HEK293 (cell line): ENCODE measurements around the gene DENND11.

ENCODE experiments used
- CTCF ChIA-PET: fragments of 350-600 bp; formaldehyde crosslinking; extraction: SDS; loops from one replicate; lab custom pipeline; 2021; ENCODE audit warnings: antibody characterized with exemption; lab: Yijun Ruan, JAX
- POLR2A ChIA-PET: fragments of 300-600 bp; formaldehyde crosslinking; extraction: SDS; loops from one replicate; lab custom pipeline; 2020; ENCODE audit warnings: antibody characterized with exemption, inconsistent platforms; lab: Yijun Ruan, JAX
- H3K27ac ChIP-seq: fragments of 200-500 bp; sonication (Bioruptor generic); 2 replicates; pipeline ENCODE4 v1.5.1; 2014; ENCODE audit warnings: low read depth, low read length, control low read depth, inconsistent platforms; ENCODE audit errors: extremely low read depth
- H3K36me3 ChIP-seq, 2 experiments: fragments of 200-500 bp in 1 of 2; sonication (Bioruptor generic) in 1 of 2; 1 replicate in 1 of 2; 2 replicates in 1 of 2; pipeline ENCODE4 v1.5.1; 2014 to 2017; ENCODE audit warnings: inconsistent platforms in 2 of 2, low read length in 2 of 2; ENCODE audit not compliant: control insufficient read depth in 2 of 2, insufficient read depth in 1 of 2
- H3K4me1 ChIP-seq: fragments of 200-500 bp; sonication (Bioruptor generic); 2 replicates; pipeline ENCODE4 v1.5.1; 2014; ENCODE audit warnings: mild to moderate bottlenecking, low read length, inconsistent platforms; ENCODE audit not compliant: control insufficient read depth, insufficient read depth
- H3K4me3 ChIP-seq: 2 replicates; pipeline ENCODE4 v1.5.1; 2011; ENCODE audit warnings: low read depth, mild to moderate bottlenecking, control low read depth, low read length, moderate library complexity
- H3K9me3 ChIP-seq: fragments of 200-500 bp; sonication (Bioruptor generic); 2 replicates; pipeline ENCODE4 v1.5.1; 2014; ENCODE audit warnings: low read depth, low read length, inconsistent platforms; ENCODE audit not compliant: control insufficient read depth, insufficient read depth
- EGR2 ChIP-seq: fragments of 450-650 bp; formaldehyde crosslinking; IDR thresholded peaks from 2 replicates; pipeline ENCODE4 v1.5.1; 2016; ENCODE audit warnings: low read depth, missing biosample characterization, missing genetic modification characterization
- KLF1 ChIP-seq: fragments of 450-650 bp; formaldehyde crosslinking; IDR thresholded peaks from 2 replicates; pipeline ENCODE4 v1.5.1; 2016; ENCODE audit warnings: missing biosample characterization, missing genetic modification characterization
- MEIS1 ChIP-seq: sonication (generic); formaldehyde crosslinking; IDR thresholded peaks from 2 replicates; pipeline ENCODE4 v1.8.1; 2022; ENCODE audit warnings: missing genetic modification reagents, mild to moderate bottlenecking, borderline replicate concordance
- PBX3 ChIP-seq: sonication (generic); formaldehyde crosslinking; IDR thresholded peaks from 2 replicates; pipeline ENCODE4 v1.8.1; 2022; ENCODE audit warnings: mild to moderate bottlenecking, moderate library complexity, missing genetic modification reagents
- YY1 ChIP-seq: fragments of 450-650 bp; formaldehyde crosslinking; IDR thresholded peaks from 2 replicates; pipeline ENCODE4 v1.5.1; 2018; ENCODE audit warnings: missing biosample characterization, missing genetic modification characterization
- ZFHX2 ChIP-seq: fragments of 450-650 bp; formaldehyde crosslinking; conservative IDR thresholded peaks from 2 replicates; pipeline ENCODE4 v1.5.1; 2016; ENCODE audit warnings: missing biosample characterization, missing genetic modification characterization
- ZNF112 ChIP-seq: fragments of 450-650 bp; formaldehyde crosslinking; IDR thresholded peaks from 2 replicates; pipeline ENCODE4 v1.5.0; 2017; ENCODE audit warnings: missing biosample characterization, missing genetic modification characterization
- ZNF114 ChIP-seq: fragments of 450-650 bp; formaldehyde crosslinking; IDR thresholded peaks from 2 replicates; pipeline ENCODE4 v1.5.0; 2017; ENCODE audit warnings: missing biosample characterization, missing genetic modification characterization
- ZNF157 ChIP-seq: fragments of 450-650 bp; formaldehyde crosslinking; IDR thresholded peaks from 2 replicates; pipeline ENCODE4 v1.5.1; 2016; ENCODE audit warnings: missing biosample characterization, missing genetic modification characterization
- ZNF274 ChIP-seq, 2 experiments: fragments of 200-500 bp in 1 of 2; fragments of 450-650 bp in 1 of 2; sonication (Bioruptor generic) in 1 of 2; formaldehyde crosslinking in 1 of 2; IDR thresholded peaks; 2 replicates each; pipeline versions ENCODE4 v1.5.1 to v1.6.1; 2014 to 2016; ENCODE audit warnings: borderline replicate concordance in 1 of 2, inconsistent platforms in 1 of 2, low read length in 1 of 2, missing biosample characterization in 1 of 2, missing genetic modification characterization in 1 of 2
- ZNF311 ChIP-seq: fragments of 450-650 bp; formaldehyde crosslinking; IDR thresholded peaks from 2 replicates; pipeline ENCODE4 v1.5.1; 2017; ENCODE audit warnings: missing biosample characterization, missing genetic modification characterization, borderline replicate concordance
- ZNF335 ChIP-seq: fragments of 450-650 bp; formaldehyde crosslinking; conservative IDR thresholded peaks from 2 replicates; pipeline ENCODE4 v1.5.1; 2016; ENCODE audit warnings: missing biosample characterization, missing genetic modification characterization
- ZNF354C ChIP-seq: fragments of 450-650 bp; formaldehyde crosslinking; IDR thresholded peaks from 2 replicates; pipeline ENCODE4 v1.5.1; 2016; ENCODE audit warnings: missing biosample characterization, missing genetic modification characterization, low read depth, borderline replicate concordance
- ZNF366 ChIP-seq: fragments of 450-650 bp; formaldehyde crosslinking; conservative IDR thresholded peaks from 2 replicates; pipeline ENCODE4 v1.5.1; 2016; ENCODE audit warnings: missing biosample characterization, missing genetic modification characterization
- ZNF37A ChIP-seq: fragments of 450-650 bp; IDR thresholded peaks from 2 replicates; pipeline ENCODE4 v1.5.1; 2018; ENCODE audit warnings: missing biosample characterization, missing genetic modification characterization
- ZNF426 ChIP-seq: fragments of 450-650 bp; formaldehyde crosslinking; IDR thresholded peaks from 2 replicates; pipeline ENCODE4 v1.5.1; 2017; ENCODE audit warnings: missing biosample characterization, missing genetic modification characterization, mild to moderate bottlenecking, inconsistent platforms, moderate library complexity
- ZNF514 ChIP-seq: fragments of 450-650 bp; formaldehyde crosslinking; IDR thresholded peaks from 2 replicates; pipeline ENCODE4 v1.5.1; 2016; ENCODE audit warnings: missing biosample characterization, missing genetic modification characterization
- ZNF600 ChIP-seq: fragments of 450-650 bp; formaldehyde crosslinking; IDR thresholded peaks from 2 replicates; pipeline ENCODE4 v1.5.1; 2016; ENCODE audit warnings: missing biosample characterization, missing genetic modification characterization
- ZNF624 ChIP-seq: fragments of 450-650 bp; formaldehyde crosslinking; IDR thresholded peaks from 2 replicates; pipeline ENCODE4 v1.5.1; 2017; ENCODE audit warnings: missing biosample characterization, missing genetic modification characterization
- ZNF707 ChIP-seq: fragments of 450-650 bp; formaldehyde crosslinking; IDR thresholded peaks from 2 replicates; pipeline ENCODE4 v1.5.1; 2016; ENCODE audit warnings: missing biosample characterization, missing genetic modification characterization
- ZNF776 ChIP-seq: fragments of 450-650 bp; formaldehyde crosslinking; IDR thresholded peaks from 2 replicates; pipeline ENCODE4 v1.5.0; 2017; ENCODE audit warnings: missing biosample characterization, missing genetic modification characterization, borderline replicate concordance
- ZNF843 ChIP-seq: fragments of 450-650 bp; formaldehyde crosslinking; IDR thresholded peaks from 2 replicates; pipeline ENCODE4 v1.5.1; 2016; ENCODE audit warnings: missing biosample characterization, missing genetic modification characterization
- ZSCAN23 ChIP-seq: fragments of 450-650 bp; formaldehyde crosslinking; IDR thresholded peaks from 2 replicates; pipeline ENCODE4 v1.5.1; 2016; ENCODE audit warnings: missing biosample characterization, missing genetic modification characterization
- TF ChIP-seq, protein P1 (sequence below): fragments of 450-650 bp; formaldehyde crosslinking; IDR thresholded peaks from 2 replicates; pipeline ENCODE4 v1.5.1; 2016; ENCODE audit warnings: missing biosample characterization, missing genetic modification characterization, borderline replicate concordance

DENND11 gene

GRCh38 chr7:141708351-141708750 lies 6.4 kb upstream of the DENND11 start, which contains the start of gene WEE2:
Gene WEE2 (plus strand): TSS chr7:141708353. CDS start chr7:141708759, 406 bp downstream.
- Histone ChIP-seq H3K27ac (no peak within 1 kb of the TSS), H3K9me3 (no peaks in the 10 kb centered on the region), H3K4me3 (no peak within 1 kb of the TSS), H3K36me3 (no peaks in the 10 kb centered on the region), H3K4me1 (no peaks in the 10 kb centered on the region)
- CTCF ChIA-PET: interaction anchor here (0.6 to 1.5 kb wide), 4 partner anchors 30 to 612 kb away, joined by 3 to 7 read pairs (median 3); partner anchors contain the start of gene SSBP1
- TF ChIP-seq KLF1 (tag by site-specific recombination) (no peak), ZNF426 (tag by site-specific recombination) (no peak), ZNF112 (tag by site-specific recombination) (no peak), YY1 (tag by site-specific recombination) (no peak), ZNF707 (tag by site-specific recombination) (no peak), ZNF37A (tag by site-specific recombination) (no peak), ZNF114 (tag by site-specific recombination) (no peak), ZNF624 (no peak), PBX3 (CRISPR knock-in tag) (no peak), ZNF776 (tag by site-specific recombination) (no peak), ZNF600 (tag by site-specific recombination) (no peak), ZNF514 (tag by site-specific recombination) (no peak), ZNF366 (tag by site-specific recombination) (no peak)
- POLR2A ChIA-PET: no interaction called here

- TF ChIP-seq ZSCAN23 (tag by site-specific recombination) (no peak), ZFHX2 (tag by site-specific recombination) (peak; percentile 68), EGR2 (tag by site-specific recombination) (peak; percentile 67)
- TF ChIP-seq, all 188 proteins: peak for 2
- Histone ChIP-seq H3K27ac (no peak overlapping the region), H3K4me3 (no peak overlapping the region), H3K4me1 (no peaks in the 10 kb centered on the region), H3K36me3 (no peaks in the 10 kb centered on the region), H3K9me3 (no peaks in the 10 kb centered on the region)
- CTCF ChIA-PET: no interaction called here
- POLR2A ChIA-PET: no interaction called here
Measured at GRCh38 chr7:141706239-141707064, 4.5 kb upstream of the DENND11 start.

DNA sequence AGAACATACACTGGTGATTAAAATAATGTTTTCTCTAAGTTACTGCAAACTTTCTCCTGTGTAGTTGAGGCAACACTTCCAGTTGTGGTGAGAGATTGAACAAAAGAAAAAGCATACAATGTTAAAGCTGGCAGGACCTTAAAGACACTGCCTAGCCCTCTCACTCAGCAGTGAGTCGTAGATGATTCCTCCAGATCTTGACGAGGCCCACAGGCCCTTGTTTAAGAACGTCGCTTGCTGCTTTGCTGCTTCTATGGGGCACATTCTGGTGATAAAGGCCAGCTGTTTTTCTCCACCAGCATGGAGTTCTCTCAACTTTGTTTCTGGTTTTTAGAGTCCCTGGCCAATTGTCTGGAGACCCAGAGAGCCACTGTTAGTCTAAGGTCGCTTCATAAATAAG lies 2.8 kb upstream of the DENND11 start:
- Histone ChIP-seq H3K9me3 (no peaks in the 10 kb centered on the region), H3K4me3 (no peak overlapping the region), H3K4me1 (no peaks in the 10 kb centered on the region), H3K36me3 (no peaks in the 10 kb centered on the region), H3K27ac (no peak overlapping the region)
- no peak for TF ChIP-seq ZNF157 (tag by site-specific recombination)
- ChIA-PET POLR2A (no interaction called here), CTCF (interaction anchor here (1.3 kb wide), 1 partner anchor 33 kb away, joined by 3 read pairs; no protein-coding TSS in a partner anchor)

- Histone ChIP-seq H3K27ac (no peak overlapping the region), H3K9me3 (no peaks in the 10 kb centered on the region), H3K4me1 (no peaks in the 10 kb centered on the region), H3K36me3 (no peaks in the 10 kb centered on the region), H3K4me3 (no peak overlapping the region)
- peak; percentile 50; the same call in 1 of the 2 replicates for TF ChIP-seq ZNF335
- TF ChIP-seq ZNF274 (IDR thresholded peaks at IDR 0.05; ENCODE audit: low read length): no peak
- TF ChIP-seq ZNF274 (tag by site-specific recombination; IDR thresholded peaks at IDR 0.05; ENCODE audit: borderline replicate concordance): no peak
- TF ChIP-seq MEIS1 (CRISPR knock-in tag): no peak
- no peak for TF ChIP-seq ZNF843 (tag by site-specific recombination)
- no peak for TF ChIP-seq ZNF354C (tag by site-specific recombination)
- no peak for TF ChIP-seq ZNF311
- TF ChIP-seq, protein P1, sequence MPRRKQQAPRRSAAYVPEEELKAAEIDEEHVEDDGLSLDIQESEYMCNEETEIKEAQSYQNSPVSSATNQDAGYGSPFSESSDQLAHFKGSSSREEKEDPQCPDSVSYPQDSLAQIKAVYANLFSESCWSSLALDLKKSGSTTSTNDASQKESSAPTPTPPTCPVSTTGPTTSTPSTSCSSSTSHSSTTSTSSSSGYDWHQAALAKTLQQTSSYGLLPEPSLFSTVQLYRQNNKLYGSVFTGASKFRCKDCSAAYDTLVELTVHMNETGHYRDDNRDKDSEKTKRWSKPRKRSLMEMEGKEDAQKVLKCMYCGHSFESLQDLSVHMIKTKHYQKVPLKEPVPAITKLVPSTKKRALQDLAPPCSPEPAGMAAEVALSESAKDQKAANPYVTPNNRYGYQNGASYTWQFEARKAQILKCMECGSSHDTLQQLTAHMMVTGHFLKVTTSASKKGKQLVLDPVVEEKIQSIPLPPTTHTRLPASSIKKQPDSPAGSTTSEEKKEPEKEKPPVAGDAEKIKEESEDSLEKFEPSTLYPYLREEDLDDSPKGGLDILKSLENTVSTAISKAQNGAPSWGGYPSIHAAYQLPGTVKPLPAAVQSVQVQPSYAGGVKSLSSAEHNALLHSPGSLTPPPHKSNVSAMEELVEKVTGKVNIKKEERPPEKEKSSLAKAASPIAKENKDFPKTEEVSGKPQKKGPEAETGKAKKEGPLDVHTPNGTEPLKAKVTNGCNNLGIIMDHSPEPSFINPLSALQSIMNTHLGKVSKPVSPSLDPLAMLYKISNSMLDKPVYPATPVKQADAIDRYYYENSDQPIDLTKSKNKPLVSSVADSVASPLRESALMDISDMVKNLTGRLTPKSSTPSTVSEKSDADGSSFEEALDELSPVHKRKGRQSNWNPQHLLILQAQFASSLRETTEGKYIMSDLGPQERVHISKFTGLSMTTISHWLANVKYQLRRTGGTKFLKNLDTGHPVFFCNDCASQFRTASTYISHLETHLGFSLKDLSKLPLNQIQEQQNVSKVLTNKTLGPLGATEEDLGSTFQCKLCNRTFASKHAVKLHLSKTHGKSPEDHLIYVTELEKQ (tag by site-specific recombination): no peak
- CTCF ChIA-PET: interaction anchor here (1.3 kb wide), 1 partner anchor 34 kb away, joined by 3 read pairs; no protein-coding TSS in a partner anchor
- POLR2A ChIA-PET: no interaction called here
Measured at GRCh38 chr7:141704112-141704511, 2.1 kb upstream of the DENND11 start.
